GM12874 (cell line): ENCODE results near the gene PCSK6.

ENCODE experiments used
- TF ChIP-seq, protein P1 (sequence below): IDR thresholded peaks from 2 replicates; pipeline ENCODE4 v1.5.1; 2011; ENCODE audit warnings: low read depth, mild to moderate bottlenecking, control low read depth, low read length, moderate library complexity; ENCODE audit not compliant: insufficient read depth

The PCSK6 gene

GRCh38 chr15:101479342-101479845, 10.1 kb downstream of the PCSK6 start:
- TF ChIP-seq, protein P1, sequence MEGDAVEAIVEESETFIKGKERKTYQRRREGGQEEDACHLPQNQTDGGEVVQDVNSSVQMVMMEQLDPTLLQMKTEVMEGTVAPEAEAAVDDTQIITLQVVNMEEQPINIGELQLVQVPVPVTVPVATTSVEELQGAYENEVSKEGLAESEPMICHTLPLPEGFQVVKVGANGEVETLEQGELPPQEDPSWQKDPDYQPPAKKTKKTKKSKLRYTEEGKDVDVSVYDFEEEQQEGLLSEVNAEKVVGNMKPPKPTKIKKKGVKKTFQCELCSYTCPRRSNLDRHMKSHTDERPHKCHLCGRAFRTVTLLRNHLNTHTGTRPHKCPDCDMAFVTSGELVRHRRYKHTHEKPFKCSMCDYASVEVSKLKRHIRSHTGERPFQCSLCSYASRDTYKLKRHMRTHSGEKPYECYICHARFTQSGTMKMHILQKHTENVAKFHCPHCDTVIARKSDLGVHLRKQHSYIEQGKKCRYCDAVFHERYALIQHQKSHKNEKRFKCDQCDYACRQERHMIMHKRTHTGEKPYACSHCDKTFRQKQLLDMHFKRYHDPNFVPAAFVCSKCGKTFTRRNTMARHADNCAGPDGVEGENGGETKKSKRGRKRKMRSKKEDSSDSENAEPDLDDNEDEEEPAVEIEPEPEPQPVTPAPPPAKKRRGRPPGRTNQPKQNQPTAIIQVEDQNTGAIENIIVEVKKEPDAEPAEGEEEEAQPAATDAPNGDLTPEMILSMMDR = no peak

DNA sequence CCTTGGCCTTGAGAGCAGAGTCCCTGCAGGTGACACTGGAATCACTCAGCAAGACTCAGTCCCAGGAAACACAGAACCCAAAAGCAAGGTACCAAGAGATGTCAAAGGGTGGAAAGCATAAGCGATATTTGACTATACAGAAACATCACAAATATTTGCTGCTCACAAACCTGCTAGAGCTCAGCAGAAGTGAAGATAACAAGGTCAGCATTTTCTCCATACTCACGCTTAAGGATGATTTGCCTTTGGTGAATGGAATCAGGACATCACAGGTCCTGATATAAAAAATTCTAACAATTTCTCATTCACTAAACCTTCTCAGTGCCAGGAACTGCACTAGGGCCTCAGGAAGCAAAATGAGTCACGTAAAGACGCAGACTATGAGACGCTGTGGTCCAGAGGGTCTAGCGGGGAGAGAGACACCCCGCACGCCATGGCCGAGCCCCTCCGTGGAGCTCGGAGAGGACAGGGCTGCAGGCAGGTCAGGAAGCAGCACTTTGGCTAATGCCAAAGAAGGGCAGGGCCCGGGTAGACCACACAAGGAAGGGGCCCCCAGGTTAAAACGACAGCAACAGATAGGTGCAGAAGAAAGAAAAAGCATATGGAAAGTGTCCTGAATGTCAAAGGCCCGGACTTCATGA, 10.7 kb downstream of the PCSK6 start:
- TF ChIP-seq, protein P1 = no peak

- TF ChIP-seq, protein P1 = no peak
These were observed 11.6 kb downstream of the PCSK6 start for GRCh38 chr15:101477851-101478362.

DNA sequence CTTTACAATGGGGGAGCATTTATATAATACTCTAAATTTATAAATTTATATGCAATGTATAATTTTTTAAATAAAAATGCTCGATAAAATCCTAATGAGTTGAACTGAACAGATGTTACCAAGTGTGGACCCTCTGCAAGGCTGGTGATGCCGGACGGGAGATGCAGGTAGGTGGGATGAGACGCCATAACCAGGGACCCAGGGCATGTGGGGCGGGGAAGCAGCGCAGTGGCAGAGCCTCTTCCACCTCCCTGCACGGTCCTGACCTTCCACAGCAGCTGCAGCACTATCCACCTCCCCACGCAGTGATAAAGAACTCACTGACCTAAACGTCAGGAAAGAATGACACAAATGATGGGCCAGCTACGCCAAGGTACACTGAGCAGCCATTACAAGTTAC, 12.8 kb downstream of the PCSK6 start:
- TF ChIP-seq, protein P1 = no peak

GRCh38 chr15:101474983-101475382, 14.5 kb downstream of the PCSK6 start:
- TF ChIP-seq, protein P1 = no peak

GRCh38 chr15:101474233-101474632, 15.3 kb downstream of the PCSK6 start:
- TF ChIP-seq, protein P1 = no peak

DNA sequence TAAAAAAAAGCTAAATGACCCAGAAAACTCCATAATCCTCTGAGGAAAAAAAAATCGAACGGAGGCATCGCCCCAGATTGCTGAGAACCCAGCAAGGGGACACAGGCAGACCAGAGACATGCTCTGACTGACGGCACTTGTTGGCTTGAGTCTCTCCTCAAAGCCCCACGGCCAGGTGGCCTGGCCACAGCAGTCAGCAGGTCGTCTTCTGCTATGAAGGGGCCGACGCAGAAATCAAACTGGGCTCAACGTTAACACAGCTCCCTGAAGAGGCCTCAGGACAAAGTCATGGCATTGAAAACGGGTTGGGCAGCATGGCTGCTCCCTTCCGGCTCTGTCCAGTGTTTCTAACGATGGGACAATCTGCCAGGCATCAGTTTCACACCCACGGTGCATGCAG, 17.5 kb downstream of the PCSK6 start:
- TF ChIP-seq, protein P1 = no peak
